ENCODE results near the gene KEAP1.
"Not testable (repeated sequence)": the region's sequence is repeated elsewhere in the genome, so short reads cannot be mapped to it uniquely, and the experiment has no call there.

Gene KEAP1

GRCh38 chr19:10462557-10462956 lies 40.6 kb downstream of the KEAP1 start:
- DNase-seq (ENCODE audit: low spot score): peak; percentile 7
- in situ Hi-C loops (cut with MboI; ENCODE audit: low sequenced_read_pairs, unreplicated experiment): no loop called here
- TF ChIP-seq CTCF (IDR thresholded peaks at IDR 0.05; ENCODE audit: borderline replicate concordance, control extremely low read depth, extremely low read depth, insufficient read depth, missing control alignments): no peak

GRCh38 chr19:10462042-10462441 lies 41.1 kb downstream of the KEAP1 start:
- DNase-seq (ENCODE audit: low spot score); in situ Hi-C loops (cut with MboI; ENCODE audit: low sequenced_read_pairs, unreplicated experiment): not testable (repeated sequence)

GRCh38 chr19:10461047-10461949 lies 41.9 kb downstream of the KEAP1 start:
- in situ Hi-C loops (cut with MboI; ENCODE audit: low sequenced_read_pairs, unreplicated experiment): no loop called here
- DNase-seq (ENCODE audit: low spot score): peak; percentile 99
- TF ChIP-seq CTCF (IDR thresholded peaks at IDR 0.05; ENCODE audit: borderline replicate concordance, control extremely low read depth, extremely low read depth, insufficient read depth, missing control alignments): no peak

GRCh38 chr19:10460714-10461046 lies 42.5 kb downstream of the KEAP1 start:
- TF ChIP-seq CTCF (IDR thresholded peaks at IDR 0.05; ENCODE audit: borderline replicate concordance, control extremely low read depth, extremely low read depth, insufficient read depth, missing control alignments): no peak
- no peak for DNase-seq (ENCODE audit: low spot score)
- in situ Hi-C loops (cut with MboI; ENCODE audit: low sequenced_read_pairs, unreplicated experiment): no loop called here

DNA sequence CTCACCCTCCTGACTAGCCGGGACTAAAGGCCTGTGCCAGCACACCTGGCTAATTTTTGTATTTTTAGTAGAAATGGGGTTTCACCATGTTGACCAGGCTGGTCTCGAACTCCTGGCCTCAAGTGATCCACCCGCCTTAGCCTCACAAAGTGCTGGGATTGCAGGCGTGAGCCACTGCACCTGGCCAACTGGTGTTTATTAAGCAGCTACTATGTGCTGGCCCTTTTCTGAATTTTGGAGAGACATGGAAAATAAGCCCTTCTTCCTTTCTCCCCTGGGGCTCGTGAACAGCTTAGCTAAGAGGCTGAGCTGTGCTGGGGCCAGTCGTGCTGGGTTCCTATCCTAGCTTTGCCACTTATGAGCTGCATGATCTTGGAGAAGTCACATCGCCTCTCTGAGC lies 44.4 kb downstream of the KEAP1 start:
- in situ Hi-C loops (cut with MboI; ENCODE audit: low sequenced_read_pairs, unreplicated experiment); DNase-seq (ENCODE audit: low spot score): not testable (repeated sequence)

GRCh38 chr19:10454267-10454666 lies 48.9 kb downstream of the KEAP1 start:
- TF ChIP-seq CTCF (IDR thresholded peaks at IDR 0.05; ENCODE audit: borderline replicate concordance, control extremely low read depth, extremely low read depth, insufficient read depth, missing control alignments): no peak
- in situ Hi-C loops (cut with MboI; ENCODE audit: low sequenced_read_pairs, unreplicated experiment): no loop called here
- DNase-seq (ENCODE audit: low spot score): no peak

DNA sequence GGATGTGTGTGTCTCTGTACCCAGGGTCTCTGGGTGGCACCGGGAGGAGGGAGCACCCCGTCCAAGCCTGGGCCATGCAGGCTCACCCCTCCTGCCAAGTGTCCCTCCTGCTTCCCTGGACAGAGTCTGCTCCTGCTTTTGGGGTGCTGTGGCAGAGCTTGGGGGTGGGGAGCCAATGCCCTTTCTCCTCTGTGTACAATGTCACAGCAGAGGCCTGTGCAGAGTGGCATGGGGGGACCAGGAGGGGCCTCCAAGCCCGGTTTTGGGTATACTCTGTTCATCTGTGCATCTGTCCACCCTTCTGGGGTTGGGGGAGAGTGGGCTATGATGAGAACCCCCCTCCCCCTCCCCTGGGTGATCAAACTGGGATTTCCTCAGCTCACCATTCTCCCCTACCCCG lies 49.3 kb downstream of the KEAP1 start:
- DNase-seq (ENCODE audit: low spot score): no peak
- TF ChIP-seq CTCF (IDR thresholded peaks at IDR 0.05; ENCODE audit: borderline replicate concordance, control extremely low read depth, extremely low read depth, insufficient read depth, missing control alignments): no peak
- in situ Hi-C loops (cut with MboI; ENCODE audit: low sequenced_read_pairs, unreplicated experiment): no loop called here

All from GM13976 (cell line).